Peyer's patch (tissue), 4 donors: ENCODE data around the gene STAT4. TPM values are rescaled to one million over a fixed set of nuclear protein-coding genes. Genes with fewer than 3 reads are reported as not detected.
A peak's percentile ranks its signal among the peaks of the same experiment; 100 is the strongest.

ENCODE experiments used
- DNase-seq, 3 donors: peaks; one replicate each; pipeline ENCODE4 v3.0.0-alpha.2; 2017 to 2019
- H3K27ac ChIP-seq, 4 donors: fragments of 200-600 bp; sonication (generic); one replicate each; pipeline ENCODE4 v1.5.1; 2016 to 2019
- H3K27me3 ChIP-seq, 2 donors: fragments of 200-600 bp; sonication (generic); one replicate each; pipeline ENCODE4 v1.5.1; 2019
- H3K36me3 ChIP-seq, 3 donors: fragments of 200-600 bp; sonication (generic); one replicate each; pipeline ENCODE4 v1.5.1; 2016 to 2019
- H3K4me1 ChIP-seq, 4 donors: fragments of 200-600 bp; sonication (generic); one replicate each; pipeline ENCODE4 v1.5.1; 2016 to 2019
- H3K4me3 ChIP-seq, 4 donors: fragments of 200-600 bp; sonication (generic); 1 replicate in 3 of 4; 2 replicates in 1 of 4; pipeline ENCODE4 v1.5.1; 2016 to 2019; ENCODE audit warnings: mild to moderate bottlenecking in 1 of 4
- H3K9me3 ChIP-seq, 4 donors: fragments of 200-600 bp; sonication (generic); one replicate each; pipeline ENCODE4 v1.5.1; 2016 to 2019; ENCODE audit warnings: mild to moderate bottlenecking in 1 of 4
- POLR2A ChIP-seq, 2 donors: fragments of 450-650 bp; IDR thresholded peaks; one replicate each; pipeline ENCODE4 v1.5.1; 2017; ENCODE audit warnings: antibody characterized with exemption in 2 of 2, mild to moderate bottlenecking in 2 of 2, moderate library complexity in 2 of 2
- total RNA-seq, 4 donors: library from RNA; depleted of rRNA; stranded (reverse); fragments of >200 nt; gene quantifications; one replicate each; pipeline ENCODE4 v1.1.0, GENCODE V29; 2016
- TF ChIP-seq, protein P1 (sequence below), 6 experiments: fragments of 450-650 bp in 4 of 6; fragments of 200-600 bp in 2 of 6; sonication (generic) in 1 of 6; IDR thresholded peaks; one replicate each; pipeline ENCODE4 v1.5.1; 2017 to 2019; ENCODE audit warnings: antibody characterized with exemption in 6 of 6, mild to moderate bottlenecking in 3 of 6, moderate library complexity in 1 of 6

Gene STAT4
- total RNA-seq, 4 donors from 2014 or later, result 5.0 to 18.2 (median 5.9) TPM

DNA sequence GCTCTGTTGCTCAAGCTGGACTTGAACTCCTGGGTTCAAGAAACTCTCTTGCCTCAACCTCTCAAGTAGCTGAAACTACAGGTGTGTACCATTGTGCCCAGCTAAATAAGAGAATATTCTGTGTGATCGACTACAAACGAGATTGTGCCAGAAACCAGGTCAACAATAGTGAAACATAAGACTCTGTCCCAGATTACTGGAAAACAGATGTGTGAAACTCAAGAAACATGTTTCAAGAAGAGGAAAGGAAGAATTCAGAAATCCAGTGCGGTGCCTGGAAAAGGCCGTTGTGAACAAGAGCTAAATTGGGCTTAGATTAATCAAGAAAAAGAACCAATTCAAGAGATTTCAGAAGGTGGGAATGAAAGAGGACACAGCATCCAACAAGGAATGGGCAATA is 113.4 kb downstream of the STAT4 start:
- TF ChIP-seq POLR2A (IDR thresholded peaks at IDR 0.05), result no peak
- TF ChIP-seq, protein P1, sequence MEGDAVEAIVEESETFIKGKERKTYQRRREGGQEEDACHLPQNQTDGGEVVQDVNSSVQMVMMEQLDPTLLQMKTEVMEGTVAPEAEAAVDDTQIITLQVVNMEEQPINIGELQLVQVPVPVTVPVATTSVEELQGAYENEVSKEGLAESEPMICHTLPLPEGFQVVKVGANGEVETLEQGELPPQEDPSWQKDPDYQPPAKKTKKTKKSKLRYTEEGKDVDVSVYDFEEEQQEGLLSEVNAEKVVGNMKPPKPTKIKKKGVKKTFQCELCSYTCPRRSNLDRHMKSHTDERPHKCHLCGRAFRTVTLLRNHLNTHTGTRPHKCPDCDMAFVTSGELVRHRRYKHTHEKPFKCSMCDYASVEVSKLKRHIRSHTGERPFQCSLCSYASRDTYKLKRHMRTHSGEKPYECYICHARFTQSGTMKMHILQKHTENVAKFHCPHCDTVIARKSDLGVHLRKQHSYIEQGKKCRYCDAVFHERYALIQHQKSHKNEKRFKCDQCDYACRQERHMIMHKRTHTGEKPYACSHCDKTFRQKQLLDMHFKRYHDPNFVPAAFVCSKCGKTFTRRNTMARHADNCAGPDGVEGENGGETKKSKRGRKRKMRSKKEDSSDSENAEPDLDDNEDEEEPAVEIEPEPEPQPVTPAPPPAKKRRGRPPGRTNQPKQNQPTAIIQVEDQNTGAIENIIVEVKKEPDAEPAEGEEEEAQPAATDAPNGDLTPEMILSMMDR (IDR thresholded peaks at IDR 0.05), result no peak
- no peak overlapping the region for H3K4me3 ChIP-seq
- DNase-seq, result no peak

DNA sequence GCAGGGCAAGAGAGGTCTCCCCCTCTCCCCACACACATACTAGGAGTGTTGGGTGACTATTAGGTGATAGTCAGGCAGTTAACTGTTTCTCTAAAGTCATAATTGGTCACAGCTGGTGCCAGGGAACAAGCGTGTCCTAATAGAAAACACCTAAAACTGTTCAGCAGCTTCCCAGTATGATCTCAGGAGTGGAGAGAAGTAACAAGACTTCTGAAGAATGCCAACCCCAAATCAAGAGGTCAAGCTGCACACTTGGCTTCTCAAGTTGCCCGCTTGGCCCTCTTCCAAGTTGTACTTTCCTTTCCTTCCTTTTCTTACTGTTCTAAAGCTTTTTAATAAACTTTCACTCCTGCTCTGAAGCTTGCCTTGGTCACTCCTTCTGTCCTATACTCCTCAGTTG is 114.4 kb downstream of the STAT4 start:
- no peak for TF ChIP-seq POLR2A (IDR thresholded peaks at IDR 0.05)
- TF ChIP-seq, protein P1 (IDR thresholded peaks at IDR 0.05), result no peak
- H3K27me3 ChIP-seq, result no peaks in the 10 kb centered on the region
- DNase-seq, result no peak
- H3K4me3 ChIP-seq, result no peak overlapping the region
- no peak overlapping the region for H3K27ac ChIP-seq
- H3K4me1 ChIP-seq, result no peaks in the 10 kb centered on the region
- H3K36me3 ChIP-seq, result no peaks in the 10 kb centered on the region
- H3K9me3 ChIP-seq, result no peaks in the 10 kb centered on the region

More for the DNA sequence above, 113.4 kb downstream of the STAT4 start:
- Histone ChIP-seq H3K4me1 (no peaks in the 10 kb centered on the region), H3K27me3 (no peaks in the 10 kb centered on the region), H3K9me3 (no peaks in the 10 kb centered on the region), H3K27ac (peak overlapping the region in 1 of 4 donors; percentile 2), H3K36me3 (no peaks in the 10 kb centered on the region)

DNA sequence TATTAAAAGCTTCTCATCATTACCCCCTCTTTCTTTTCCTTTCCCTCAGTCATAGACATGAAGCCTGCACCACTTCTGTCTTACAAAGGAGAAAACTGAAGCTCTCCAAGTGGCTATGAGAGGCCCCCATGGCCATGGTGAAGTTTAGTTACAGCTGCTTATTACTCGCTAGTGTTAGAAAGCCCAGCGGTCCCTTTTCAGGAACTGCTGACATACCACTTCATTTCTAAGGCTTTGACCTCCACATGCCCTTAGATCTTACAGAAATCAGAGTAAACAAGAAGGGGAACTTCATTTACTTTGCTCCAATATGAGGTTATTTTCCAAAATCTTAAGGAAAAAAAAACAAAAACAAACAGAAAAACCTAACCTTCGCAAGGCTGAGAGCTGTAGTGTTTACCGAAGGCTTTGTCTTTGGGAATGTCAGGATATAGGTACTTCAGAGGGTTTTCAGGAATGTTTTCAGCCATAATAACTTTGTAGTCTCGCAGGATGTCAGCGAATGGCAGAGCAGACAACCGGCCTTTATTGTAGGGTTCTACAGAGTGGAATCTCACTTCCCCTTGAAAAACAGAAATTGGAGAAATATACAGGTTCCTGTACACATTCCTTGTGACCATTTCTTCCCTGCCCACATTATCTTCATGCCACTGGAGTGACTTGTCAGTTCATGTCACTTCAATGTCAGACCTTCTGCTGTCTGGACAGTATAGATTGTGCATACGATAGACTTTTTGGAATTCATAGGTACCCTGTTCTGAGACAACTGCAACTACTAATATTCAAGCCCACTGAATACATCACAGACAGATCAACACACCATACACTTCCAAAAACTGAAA is 118.0 kb downstream of the STAT4 start:
- Histone ChIP-seq H3K9me3 (no peaks in the 10 kb centered on the region), H3K4me3 (no peak overlapping the region), H3K27me3 (no peaks in the 10 kb centered on the region), H3K36me3 (no peaks in the 10 kb centered on the region), H3K27ac (no peak overlapping the region), H3K4me1 (no peaks in the 10 kb centered on the region)
- TF ChIP-seq POLR2A (IDR thresholded peaks at IDR 0.05), result no peak
- TF ChIP-seq, protein P1 (IDR thresholded peaks at IDR 0.05), result no peak
- DNase-seq, result no peak

DNA sequence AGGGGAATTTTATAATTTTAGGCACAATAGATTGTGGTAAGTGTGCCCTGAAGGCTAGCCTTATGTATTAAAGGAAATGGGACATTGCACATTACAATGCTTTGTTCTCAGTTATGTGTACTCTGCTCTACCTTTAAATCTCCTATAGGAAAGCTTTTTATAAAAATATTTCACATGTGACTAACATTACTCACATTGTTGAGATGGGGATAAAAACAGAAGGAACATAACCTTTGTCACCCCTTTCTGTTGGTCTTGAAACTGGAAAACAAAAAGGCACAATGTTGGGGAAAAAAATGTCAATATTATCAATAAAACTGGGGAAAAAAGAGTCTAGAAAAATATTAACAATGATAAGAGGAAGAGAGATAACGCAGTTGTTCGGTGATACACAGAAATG is 119.5 kb downstream of the STAT4 start:
- no peaks in the 10 kb centered on the region for H3K36me3 ChIP-seq
- no peak overlapping the region for H3K27ac ChIP-seq
- H3K9me3 ChIP-seq, result no peaks in the 10 kb centered on the region
- no peak overlapping the region for H3K4me3 ChIP-seq
- H3K27me3 ChIP-seq, result no peaks in the 10 kb centered on the region
- no peaks in the 10 kb centered on the region for H3K4me1 ChIP-seq
- no peak for DNase-seq
- TF ChIP-seq, protein P1 (IDR thresholded peaks at IDR 0.05), result no peak
- TF ChIP-seq POLR2A (IDR thresholded peaks at IDR 0.05), result no peak

DNA sequence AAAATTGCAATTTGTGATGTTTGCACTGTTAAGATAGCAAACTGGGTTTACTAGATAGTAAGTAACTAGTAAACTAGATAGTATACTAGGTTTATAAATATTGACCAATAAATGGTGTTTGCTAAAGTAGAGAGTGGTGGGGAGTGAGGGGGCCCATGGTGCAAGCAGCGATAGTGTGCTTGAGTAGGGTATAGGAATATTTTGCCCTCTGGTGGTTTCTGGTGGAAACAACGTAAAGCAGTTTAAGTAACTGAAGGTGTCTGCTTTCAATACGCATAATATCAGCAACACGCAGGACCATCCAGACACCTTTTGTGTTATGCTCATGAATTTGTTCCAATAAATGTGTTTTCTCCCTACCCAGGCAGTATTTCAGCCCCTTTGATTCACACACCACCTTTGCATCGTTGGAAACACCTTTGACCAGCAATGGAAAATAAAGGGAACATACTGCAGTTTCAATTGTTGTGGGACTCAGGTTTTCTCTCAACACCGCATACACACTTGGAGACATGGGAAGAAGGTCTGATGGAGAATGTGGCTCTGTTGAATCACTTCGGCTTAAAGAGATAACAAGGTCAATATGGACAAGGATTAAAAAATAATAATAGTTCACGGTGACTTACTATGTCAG is 120.2 kb downstream of the STAT4 start:
- DNase-seq, result no peak

More for the DNA sequence above, 120.2 kb downstream of the STAT4 start:
- Histone ChIP-seq H3K27ac (no peak overlapping the region), H3K36me3 (no peaks in the 10 kb centered on the region), H3K4me1 (no peaks in the 10 kb centered on the region), H3K4me3 (no peak overlapping the region), H3K9me3 (no peaks in the 10 kb centered on the region), H3K27me3 (no peaks in the 10 kb centered on the region)
- TF ChIP-seq, protein P1 (IDR thresholded peaks at IDR 0.05), result peak; percentile 61 to 71 (median 66)
- no peak for TF ChIP-seq POLR2A (IDR thresholded peaks at IDR 0.05)
